GM19099 (cell line): ENCODE data around the gene EIF3A.
A peak's percentile ranks its signal among the peaks of the same experiment; 100 is the strongest.

Experiments
- POLR2A ChIP-seq: IDR thresholded peaks from 3 replicates; pipeline ENCODE4 v1.6.1; 2011; ENCODE audit warnings: low read depth; ENCODE audit not compliant: insufficient read length; ENCODE audit errors: extremely low read depth

EIF3A gene

GRCh38 chr10:119030421-119031250, 50.0 kb downstream of the EIF3A start:
- TF ChIP-seq POLR2A = no peak

GRCh38 chr10:119029613-119030420, 50.8 kb downstream of the EIF3A start, which contains the start of gene NANOS1:
NANOS1 (plus strand) TSS chr10:119029714; CDS start chr10:119029802, 88 bp downstream.
- peak; percentile 38 for TF ChIP-seq POLR2A

GRCh38 chr10:119028900-119029612, 51.6 kb downstream of the EIF3A start:
- no peak for TF ChIP-seq POLR2A

- no peak for TF ChIP-seq POLR2A
Observed at GRCh38 chr10:119026301-119027110, 54.1 kb downstream of the EIF3A start.

GRCh38 chr10:119025776-119026175, 54.8 kb downstream of the EIF3A start:
- TF ChIP-seq POLR2A = no peak

GRCh38 chr10:119025336-119025735, 55.3 kb downstream of the EIF3A start:
- no peak for TF ChIP-seq POLR2A

- TF ChIP-seq POLR2A = no peak
Observed at GRCh38 chr10:119024882-119025281, 55.7 kb downstream of the EIF3A start.

- TF ChIP-seq POLR2A = no peak
Observed at GRCh38 chr10:119023553-119023868, 57.1 kb downstream of the EIF3A start.

GRCh38 chr10:119022846-119023552, 57.6 kb downstream of the EIF3A start:
- no peak for TF ChIP-seq POLR2A

- TF ChIP-seq POLR2A = no peak
Observed at GRCh38 chr10:119020627-119020946, 60.0 kb downstream of the EIF3A start.

GRCh38 chr10:119007211-119007574, 73.4 kb downstream of the EIF3A start:
- no peak for TF ChIP-seq POLR2A

- no peak for TF ChIP-seq POLR2A
Observed at GRCh38 chr10:119006451-119007210, 74.0 kb downstream of the EIF3A start.

- no peak for TF ChIP-seq POLR2A
Observed at GRCh38 chr10:119005362-119006043, 75.1 kb downstream of the EIF3A start.
